Measurements from ENCODE around the gene NUP42.

GRCh38 chr7:23216021-23216420 lies 34.2 kb downstream of the NUP42 start:
- TF ChIP-seq POLR2AphosphoS5 (IDR thresholded peaks at IDR 0.05; ENCODE audit: low read depth, low read length) (no peak), REST (IDR thresholded peaks at IDR 0.05; ENCODE audit: insufficient read depth in 1 of 2, low read depth in 2 of 2, low read length in 2 of 2) (no peak), SIN3A (IDR thresholded peaks at IDR 0.05; ENCODE audit: borderline replicate concordance, insufficient read depth, low read length) (no peak), TAF1 (IDR thresholded peaks at IDR 0.05; ENCODE audit: borderline replicate concordance, insufficient read depth, low read length) (no peak)
